ENCODE data around the gene ELAC2.

- no peak for TF ChIP-seq POLR2A (IDR thresholded peaks at IDR 0.05)
- no peak for TF ChIP-seq CTCF (IDR thresholded peaks at IDR 0.05)
Measured at GRCh38 chr17:12990926-12991325, 26.9 kb downstream of the ELAC2 start.
